ENCODE results near the gene TRPC4. TPM values are rescaled to one million over a fixed set of nuclear protein-coding genes. Genes with fewer than 3 reads are reported as not detected.

TRPC4 gene
- total RNA-seq, 1 experiment from 2014 or later: 19.0 TPM

DNA sequence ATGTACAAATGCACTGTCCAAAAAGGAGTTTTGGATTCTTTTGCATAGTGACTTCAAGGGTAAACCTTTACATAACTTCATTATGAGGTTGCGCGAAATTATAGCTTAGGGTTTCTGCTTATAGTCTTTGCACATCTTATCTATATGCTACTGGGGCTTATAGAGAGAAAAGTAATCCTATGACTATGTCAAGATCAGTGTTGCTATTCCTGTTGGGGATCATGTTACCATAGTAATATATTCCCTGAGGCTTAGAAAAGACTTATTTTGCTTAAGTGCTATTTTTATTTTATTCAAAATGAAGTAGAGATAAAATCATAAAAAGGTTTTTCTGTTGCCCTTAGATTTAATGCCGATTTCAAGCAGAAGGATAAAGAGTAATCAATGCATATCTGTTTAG is 256.3 kb downstream of the TRPC4 start:
- no peak overlapping the region for H3K27ac Mint-ChIP-seq
- H3K79me1 ChIP-seq (ENCODE audit: insufficient read depth, low read depth, low read length, poor library complexity, severe bottlenecking): no peaks in the 10 kb centered on the region
- no peak overlapping the region for H3K4me3 Mint-ChIP-seq
- no peaks in the 10 kb centered on the region for H3K36me3 Mint-ChIP-seq (ENCODE audit: insufficient read depth in 1 of 3, low read depth in 3 of 3)
- no peaks in the 10 kb centered on the region for H3K4me1 ChIP-seq (ENCODE audit: insufficient read depth, low read length)
- no peaks in the 10 kb centered on the region for H3K9me3 Mint-ChIP-seq
- no peak overlapping the region for H2BK12ac ChIP-seq (ENCODE audit: insufficient read length, low read depth, low read length)
- DNase-seq: no peak
- no peak overlapping the region for H2BK15ac ChIP-seq (ENCODE audit: low read depth, low read length)
- H3K27me3 ChIP-seq (ENCODE audit: insufficient read depth, low read length): no peaks in the 10 kb centered on the region
- no peaks in the 10 kb centered on the region for H3K79me2 ChIP-seq (ENCODE audit: insufficient read depth, low read length)
- H3K9me3 ChIP-seq (ENCODE audit: control insufficient read depth, low read depth, low read length): no peaks in the 10 kb centered on the region
- H2AFZ ChIP-seq (ENCODE audit: low read length): no peak overlapping the region
- no peak overlapping the region for H3K27ac ChIP-seq (ENCODE audit: insufficient read length, low read depth, low read length)
- no peak overlapping the region for H2AK5ac ChIP-seq (ENCODE audit: insufficient read length, low read length)
- no peak overlapping the region for H3K9ac ChIP-seq (ENCODE audit: extremely low read depth, insufficient read length, low read length)
- no peak overlapping the region for H3K14ac ChIP-seq (ENCODE audit: insufficient read depth, low read length)
- H4K5ac ChIP-seq (ENCODE audit: insufficient read length, low read depth, low read length): no peak overlapping the region
- H4K20me1 ChIP-seq (ENCODE audit: control insufficient read depth, insufficient read depth, insufficient read length): no peaks in the 10 kb centered on the region
- H3K4me1 Mint-ChIP-seq: peaks cover 12 to 16% of the 10 kb centered on the region in 2 experiments
- TF ChIP-seq, protein P1, sequence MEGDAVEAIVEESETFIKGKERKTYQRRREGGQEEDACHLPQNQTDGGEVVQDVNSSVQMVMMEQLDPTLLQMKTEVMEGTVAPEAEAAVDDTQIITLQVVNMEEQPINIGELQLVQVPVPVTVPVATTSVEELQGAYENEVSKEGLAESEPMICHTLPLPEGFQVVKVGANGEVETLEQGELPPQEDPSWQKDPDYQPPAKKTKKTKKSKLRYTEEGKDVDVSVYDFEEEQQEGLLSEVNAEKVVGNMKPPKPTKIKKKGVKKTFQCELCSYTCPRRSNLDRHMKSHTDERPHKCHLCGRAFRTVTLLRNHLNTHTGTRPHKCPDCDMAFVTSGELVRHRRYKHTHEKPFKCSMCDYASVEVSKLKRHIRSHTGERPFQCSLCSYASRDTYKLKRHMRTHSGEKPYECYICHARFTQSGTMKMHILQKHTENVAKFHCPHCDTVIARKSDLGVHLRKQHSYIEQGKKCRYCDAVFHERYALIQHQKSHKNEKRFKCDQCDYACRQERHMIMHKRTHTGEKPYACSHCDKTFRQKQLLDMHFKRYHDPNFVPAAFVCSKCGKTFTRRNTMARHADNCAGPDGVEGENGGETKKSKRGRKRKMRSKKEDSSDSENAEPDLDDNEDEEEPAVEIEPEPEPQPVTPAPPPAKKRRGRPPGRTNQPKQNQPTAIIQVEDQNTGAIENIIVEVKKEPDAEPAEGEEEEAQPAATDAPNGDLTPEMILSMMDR (conservative IDR thresholded peaks at IDR 0.05): no peak
- H4K91ac ChIP-seq (ENCODE audit: insufficient read length, low read depth, low read length): no peak overlapping the region
- no peak overlapping the region for H2BK5ac ChIP-seq (ENCODE audit: insufficient read length, low read length)
- H3K4ac ChIP-seq (ENCODE audit: low read depth, low read length): no peak overlapping the region
- H3K56ac ChIP-seq (ENCODE audit: insufficient read length, low read depth, low read length): no peak overlapping the region
- H3K4me2 ChIP-seq (ENCODE audit: insufficient read depth, insufficient read length, low read length): no peak overlapping the region
- H3K27me3 Mint-ChIP-seq (ENCODE audit: low read depth): no peaks in the 10 kb centered on the region
- no peak overlapping the region for H2BK120ac ChIP-seq (ENCODE audit: low read depth, low read length, poor library complexity, severe bottlenecking)
- no peak overlapping the region for H3K18ac ChIP-seq (ENCODE audit: insufficient read length, low read depth, low read length)
- no peak overlapping the region for H3T11ph ChIP-seq (ENCODE audit: low read length)
- WGBS (ENCODE audit: extremely low coverage, insufficient read length, low lambda C conversion rate): no CpG with 5 or more reads among the region's 3 CpGs
- no peaks in the 10 kb centered on the region for H3K23me2 ChIP-seq (ENCODE audit: insufficient read length, low read depth, low read length, poor library complexity, severe bottlenecking)
- no peak overlapping the region for H2BK20ac ChIP-seq (ENCODE audit: low read depth, low read length, poor library complexity, severe bottlenecking)
- H3K23ac ChIP-seq (ENCODE audit: insufficient read length, low read depth, low read length): no peak overlapping the region
- H4K8ac ChIP-seq (replicated peaks; ENCODE audit: insufficient read length, low read depth, low read length): no peak overlapping the region

Data from H9 (cell line).